ENCODE results near the gene TCP11X1.
"Not testable (repeated sequence)": the region's sequence is repeated elsewhere in the genome, so short reads cannot be mapped to it uniquely, and the experiment has no call there.

Gene TCP11X1

GRCh38 chrX:102214986-102215385 is at the start of gene TCP11X1:
Gene TCP11X1 (plus strand): TSS chrX:102215301.
- not testable (repeated sequence) for DNase-seq

DNA sequence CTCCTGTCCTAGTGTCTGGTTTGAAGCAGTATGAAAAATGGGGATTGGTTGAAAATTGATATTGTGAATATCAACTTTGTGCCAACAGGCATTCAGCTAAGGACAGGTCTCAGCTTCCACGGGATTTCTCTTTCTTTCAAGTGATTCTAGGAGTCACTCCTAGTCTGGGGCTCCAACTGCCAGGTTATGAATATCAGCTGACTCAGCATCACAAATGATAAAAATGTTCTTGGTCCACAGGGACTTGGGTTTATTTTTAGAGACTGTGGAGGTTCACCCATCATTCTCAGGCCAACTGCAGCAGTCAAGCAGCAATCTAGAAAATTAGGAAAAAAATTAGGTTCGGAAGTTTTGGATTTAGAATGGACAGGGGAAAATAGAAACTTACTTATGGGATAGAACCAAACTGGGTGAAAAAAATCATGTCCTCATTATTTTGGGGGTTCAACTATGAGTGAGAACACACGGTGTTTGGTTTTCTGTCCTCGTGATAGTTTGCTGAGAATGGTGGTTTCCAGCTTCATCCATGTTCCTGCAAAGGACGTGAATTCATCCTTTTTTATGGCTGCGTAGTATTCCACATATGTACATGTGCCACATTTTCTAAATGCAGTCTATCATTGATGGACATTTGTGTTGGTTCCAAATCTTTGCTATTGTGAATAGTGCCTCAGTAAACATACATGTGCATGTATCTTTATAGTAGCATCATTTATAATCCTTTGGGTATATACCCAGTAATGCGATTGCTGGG is 29.0 kb upstream of the TCP11X1 start:
- no peak for DNase-seq

DNA sequence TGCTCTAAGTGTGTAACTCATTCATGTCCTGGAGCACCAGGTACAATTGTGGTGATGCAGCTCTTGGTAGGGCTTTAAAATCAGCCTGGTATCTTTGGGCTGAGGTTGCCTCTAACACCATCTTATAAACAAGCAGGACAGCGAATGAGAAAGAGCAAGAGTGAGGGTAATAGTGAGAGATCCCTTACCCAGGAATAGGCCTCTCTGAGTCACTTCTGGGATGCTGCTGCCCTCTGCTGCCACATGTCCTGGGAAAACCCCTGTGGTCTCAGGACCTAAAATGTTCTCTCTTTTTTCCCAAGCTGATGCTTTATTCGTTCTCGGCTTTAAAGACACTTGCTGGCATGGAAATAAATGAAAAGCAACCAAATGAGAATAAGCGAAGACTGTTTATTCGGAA is 7.2 kb upstream of the TCP11X1 start:
- not testable (repeated sequence) for DNase-seq

GRCh38 chrX:102216497-102216896 is 1.4 kb downstream of the TCP11X1 start:
- DNase-seq: not testable (repeated sequence)

- not testable (repeated sequence) for DNase-seq
These were observed 20.6 kb downstream of the TCP11X1 start for GRCh38 chrX:102235678-102236077.

DNA sequence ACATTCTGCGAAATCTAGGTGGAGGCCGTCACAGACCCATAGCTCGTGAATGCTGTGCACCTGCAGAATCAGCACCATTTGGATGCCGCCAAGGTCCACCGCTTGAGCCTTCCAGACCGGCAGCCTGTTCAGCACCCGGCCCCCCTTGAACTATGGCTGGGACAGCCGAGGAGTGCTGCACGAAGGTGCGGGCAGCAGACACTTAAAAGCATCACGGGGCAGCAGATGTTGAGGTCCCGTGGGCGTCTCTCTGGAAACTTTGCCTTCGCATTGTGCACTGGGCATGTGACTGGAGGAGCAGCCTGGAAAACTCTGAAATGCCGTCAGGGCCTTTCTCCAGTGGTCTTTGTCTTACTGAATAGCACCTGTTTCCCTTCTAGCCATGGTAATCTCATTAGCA is 25.2 kb downstream of the TCP11X1 start:
- DNase-seq: not testable (repeated sequence)

DNA sequence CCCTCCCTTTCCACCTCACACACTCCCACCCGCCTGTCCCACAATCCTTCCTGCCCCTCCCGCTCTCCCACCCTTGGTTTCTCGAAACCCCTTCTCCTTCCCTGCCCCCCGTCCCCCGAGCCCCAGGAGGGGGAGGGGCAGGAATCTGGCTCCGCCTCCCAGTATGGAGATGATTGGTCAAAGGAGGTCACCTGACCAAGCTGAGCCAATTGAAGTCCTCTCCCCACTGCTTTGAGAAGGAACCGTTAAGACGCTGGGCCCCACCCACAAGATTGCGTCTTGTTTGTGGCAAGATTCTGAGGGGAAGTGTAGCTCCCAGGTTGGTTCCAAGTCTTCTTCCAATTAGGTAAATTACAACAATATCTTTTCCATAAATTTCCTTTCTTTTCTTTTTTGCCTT is 31.8 kb downstream of the TCP11X1 start, which contains the start of gene NXF2:
Gene NXF2 (plus strand): TSS at position 275 of the 400 bp plus-strand sequence. CDS start 59,912 bp downstream, outside the sequence.
- DNase-seq: not testable (repeated sequence)

GRCh38 chrX:102272231-102272630 is 57.1 kb downstream of the TCP11X1 start:
- not testable (repeated sequence) for DNase-seq

Measured in cerebellar nuclear complex (tissue), 1 donor.